ENCODE measurements around the gene TEDC2. TPM values are rescaled to one million over a fixed set of nuclear protein-coding genes. Genes with fewer than 3 reads are reported as not detected.

Gene TEDC2
- polyA plus RNA-seq, 2 donors = 3.7 to 6.0 TPM

- no peaks in the 10 kb centered on the region for H3K27me3 ChIP-seq (ENCODE audit: control insufficient read depth in 1 of 2, insufficient read depth in 2 of 2, low read length in 2 of 2)
- H3K9me3 ChIP-seq (ENCODE audit: control insufficient read depth in 2 of 2, insufficient read depth in 1 of 2, low read depth in 1 of 2, low read length in 1 of 2) = no peaks in the 10 kb centered on the region
- WGBS, 2 donors = 91 to 96% methylated on average over 23 of the region's 23 CpGs
- no peak overlapping the region for H3K4me3 ChIP-seq (ENCODE audit: low read depth in 1 of 2, low read length in 2 of 2)
- peaks cover 0 to 2% of the 10 kb centered on the region in 2 donors for H3K36me3 ChIP-seq (ENCODE audit: control insufficient read depth in 2 of 2, insufficient read depth in 2 of 2, low read length in 1 of 2)
- no peak overlapping the region for H3K27ac ChIP-seq (ENCODE audit: low read depth in 2 of 2, low read length in 1 of 2)
- peaks cover 7% of the 10 kb centered on the region in 2 donors for H3K4me1 ChIP-seq (ENCODE audit: control insufficient read depth in 2 of 2, insufficient read depth in 2 of 2, low read length in 1 of 2)
These were observed 2.3 kb downstream of the TEDC2 start for GRCh38 chr16:2462031-2462866.

GRCh38 chr16:2464333-2464732 lies 4.4 kb downstream of the TEDC2 start:
- H3K27ac ChIP-seq (ENCODE audit: low read depth in 2 of 2, low read length in 1 of 2) = no peak overlapping the region
- H3K4me1 ChIP-seq (ENCODE audit: control insufficient read depth in 2 of 2, insufficient read depth in 2 of 2, low read length in 1 of 2) = peaks cover 13 to 16% of the 10 kb centered on the region in 2 donors
- H3K36me3 ChIP-seq (ENCODE audit: control insufficient read depth in 2 of 2, insufficient read depth in 2 of 2, low read length in 1 of 2) = no peaks in the 10 kb centered on the region
- H3K4me3 ChIP-seq (ENCODE audit: low read depth in 1 of 2, low read length in 2 of 2) = no peak overlapping the region
- no peaks in the 10 kb centered on the region for H3K9me3 ChIP-seq (ENCODE audit: control insufficient read depth in 2 of 2, insufficient read depth in 1 of 2, low read depth in 1 of 2, low read length in 1 of 2)
- WGBS, 2 donors = 76 to 87% methylated on average over 12 of the region's 12 CpGs
- no peaks in the 10 kb centered on the region for H3K27me3 ChIP-seq (ENCODE audit: control insufficient read depth in 1 of 2, insufficient read depth in 2 of 2, low read length in 2 of 2)

GRCh38 chr16:2465653-2466415 lies 5.9 kb downstream of the TEDC2 start:
- Histone ChIP-seq H3K4me1 (ENCODE audit: control insufficient read depth in 2 of 2, insufficient read depth in 2 of 2, low read length in 1 of 2) (peaks cover 6 to 11% of the 10 kb centered on the region in 2 donors), H3K27me3 (ENCODE audit: control insufficient read depth in 1 of 2, insufficient read depth in 2 of 2, low read length in 2 of 2) (no peaks in the 10 kb centered on the region), H3K4me3 (ENCODE audit: low read depth in 1 of 2, low read length in 2 of 2) (no peak overlapping the region), H3K27ac (ENCODE audit: low read depth in 2 of 2, low read length in 1 of 2) (no peak overlapping the region), H3K36me3 (ENCODE audit: control insufficient read depth in 2 of 2, insufficient read depth in 2 of 2, low read length in 1 of 2) (no peaks in the 10 kb centered on the region), H3K9me3 (ENCODE audit: control insufficient read depth in 2 of 2, insufficient read depth in 1 of 2, low read depth in 1 of 2, low read length in 1 of 2) (no peaks in the 10 kb centered on the region)
- WGBS, 2 donors = 86% methylated on average over 12 of the region's 12 CpGs

GRCh38 chr16:2466667-2467527 lies 7.0 kb downstream of the TEDC2 start:
- H3K27ac ChIP-seq (ENCODE audit: low read depth in 2 of 2, low read length in 1 of 2) = no peak overlapping the region
- H3K4me1 ChIP-seq (ENCODE audit: control insufficient read depth in 2 of 2, insufficient read depth in 2 of 2, low read length in 1 of 2) = peaks cover 10 to 17% of the 10 kb centered on the region in 2 donors
- H3K9me3 ChIP-seq (ENCODE audit: control insufficient read depth in 2 of 2, insufficient read depth in 1 of 2, low read depth in 1 of 2, low read length in 1 of 2) = no peaks in the 10 kb centered on the region
- WGBS, 2 donors = 72 to 74% methylated on average over 29 of the region's 29 CpGs
- H3K36me3 ChIP-seq (ENCODE audit: control insufficient read depth in 2 of 2, insufficient read depth in 2 of 2, low read length in 1 of 2) = no peaks in the 10 kb centered on the region
- peaks cover 0 to 3% of the 10 kb centered on the region in 2 donors for H3K27me3 ChIP-seq (ENCODE audit: control insufficient read depth in 1 of 2, insufficient read depth in 2 of 2, low read length in 2 of 2)
- no peak overlapping the region for H3K4me3 ChIP-seq (ENCODE audit: low read depth in 1 of 2, low read length in 2 of 2)

DNA sequence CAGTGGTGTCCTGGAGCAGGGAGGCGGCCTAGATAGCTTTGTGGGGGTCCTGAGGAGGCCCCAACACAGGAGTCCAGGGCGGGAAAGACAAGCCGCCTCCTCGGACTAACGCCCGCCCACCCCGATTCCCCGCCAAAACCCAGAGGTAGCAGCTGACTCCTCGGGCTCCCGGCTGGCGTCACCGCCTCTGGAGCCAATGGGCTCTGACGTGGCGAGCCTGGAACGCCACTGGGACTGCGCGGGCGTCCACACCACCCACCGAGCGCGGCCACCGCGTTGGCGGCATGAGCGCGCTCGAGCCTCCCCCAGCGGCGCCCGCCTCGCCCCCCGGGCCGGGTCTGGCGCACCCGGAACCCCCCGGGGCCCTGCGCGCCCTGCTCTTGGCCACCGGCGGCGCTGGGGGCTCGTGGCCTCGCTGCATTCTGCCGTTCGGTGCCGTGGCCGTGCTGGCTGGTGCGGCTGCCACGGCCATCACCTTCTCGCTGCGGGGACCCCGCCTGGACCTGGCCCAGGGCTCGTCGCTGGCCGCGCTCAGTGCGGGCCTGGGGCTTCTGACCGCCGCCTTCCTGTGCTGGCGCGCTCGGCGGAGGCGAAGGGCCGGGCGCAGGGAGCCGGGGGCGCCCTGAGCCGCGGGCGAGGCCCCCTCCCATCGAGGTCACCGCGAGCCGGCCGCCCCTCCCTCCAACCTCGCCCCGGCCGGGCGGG lies 7.8 kb downstream of the TEDC2 start:
- 1% methylated on average over 66 to 80 of the region's 80 CpGs for WGBS, 2 donors
- Histone ChIP-seq H3K27me3 (ENCODE audit: control insufficient read depth in 1 of 2, insufficient read depth in 2 of 2, low read length in 2 of 2) (peaks cover 0 to 4% of the 10 kb centered on the region in 2 donors), H3K4me3 (ENCODE audit: low read depth in 1 of 2, low read length in 2 of 2) (peak overlapping the region; percentile 33 to 51), H3K9me3 (ENCODE audit: control insufficient read depth in 2 of 2, insufficient read depth in 1 of 2, low read depth in 1 of 2, low read length in 1 of 2) (no peaks in the 10 kb centered on the region), H3K4me1 (ENCODE audit: control insufficient read depth in 2 of 2, insufficient read depth in 2 of 2, low read length in 1 of 2) (peaks cover 10 to 22% of the 10 kb centered on the region in 2 donors), H3K36me3 (ENCODE audit: control insufficient read depth in 2 of 2, insufficient read depth in 2 of 2, low read length in 1 of 2) (no peaks in the 10 kb centered on the region), H3K27ac (ENCODE audit: low read depth in 2 of 2, low read length in 1 of 2) (no peak overlapping the region)

DNA sequence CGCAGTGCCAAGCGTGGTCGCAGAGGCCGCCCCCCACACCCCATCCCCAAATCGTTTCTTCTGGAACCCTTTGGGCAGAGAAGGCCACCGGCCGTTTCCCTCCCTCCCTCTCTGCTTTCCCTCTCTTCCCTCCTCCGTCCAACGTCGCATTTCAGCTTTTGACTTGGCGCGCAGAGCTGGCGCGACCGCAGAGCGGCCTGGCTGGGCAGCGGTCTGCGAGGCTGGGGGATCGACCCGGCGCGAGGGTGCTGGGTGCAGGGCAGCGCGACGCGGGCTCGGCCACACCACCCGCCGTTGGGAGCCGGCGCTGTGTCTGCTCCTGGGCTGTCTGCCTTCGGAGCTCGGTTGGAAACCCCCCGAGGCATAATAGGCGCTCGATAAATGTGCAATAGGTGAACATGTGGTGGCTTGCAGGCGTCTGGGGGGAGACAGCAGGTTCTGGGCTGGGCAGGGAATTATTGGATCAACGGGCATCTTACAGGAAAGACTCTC lies 8.4 kb downstream of the TEDC2 start:
- Histone ChIP-seq H3K36me3 (ENCODE audit: control insufficient read depth in 2 of 2, insufficient read depth in 2 of 2, low read length in 1 of 2) (no peaks in the 10 kb centered on the region), H3K27ac (ENCODE audit: low read depth in 2 of 2, low read length in 1 of 2) (no peak overlapping the region), H3K9me3 (ENCODE audit: control insufficient read depth in 2 of 2, insufficient read depth in 1 of 2, low read depth in 1 of 2, low read length in 1 of 2) (no peaks in the 10 kb centered on the region), H3K4me1 (ENCODE audit: control insufficient read depth in 2 of 2, insufficient read depth in 2 of 2, low read length in 1 of 2) (peaks cover 10 to 23% of the 10 kb centered on the region in 2 donors), H3K27me3 (ENCODE audit: control insufficient read depth in 1 of 2, insufficient read depth in 2 of 2, low read length in 2 of 2) (peaks cover 0 to 4% of the 10 kb centered on the region in 2 donors), H3K4me3 (ENCODE audit: low read depth in 1 of 2, low read length in 2 of 2) (peak overlapping the region; percentile 33 to 51)
- WGBS, 2 donors = 1% methylated on average over 35 to 38 of the region's 38 CpGs

DNA sequence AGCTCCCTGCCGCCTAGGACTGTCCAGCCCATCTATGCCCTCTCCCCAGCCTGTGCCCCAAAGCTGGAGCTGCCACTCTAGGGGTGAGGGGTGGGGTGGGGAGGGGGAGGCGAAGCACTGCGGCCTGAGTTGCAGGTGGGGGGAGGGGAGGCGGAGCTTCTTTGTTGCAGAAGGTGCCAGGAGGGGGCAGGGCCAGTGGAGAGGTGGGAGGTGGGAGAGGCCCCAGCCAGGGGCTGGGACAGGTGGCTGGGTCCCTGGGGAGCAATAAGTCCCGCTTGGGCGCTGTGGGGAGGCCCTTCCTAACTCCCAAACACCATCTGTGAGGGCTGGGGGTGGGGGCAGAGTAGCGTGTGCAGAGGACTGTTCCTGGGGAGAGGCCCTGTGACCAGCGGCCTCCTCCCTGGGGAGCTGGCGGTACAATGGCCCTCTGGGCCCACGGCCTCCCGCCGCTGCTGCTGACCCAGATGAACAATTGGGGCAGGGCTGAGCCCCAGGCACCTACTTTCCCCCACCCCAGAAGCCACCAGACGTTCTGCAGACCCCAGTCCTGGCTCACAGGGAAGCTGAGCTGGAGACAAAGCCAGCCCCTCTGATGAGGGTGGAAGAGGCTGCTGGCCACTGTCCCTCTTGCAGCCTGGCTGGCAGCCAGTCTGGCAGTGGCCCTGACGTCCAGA lies 9.0 kb downstream of the TEDC2 start:
- 15 to 21% methylated on average over 13 to 14 of the region's 14 CpGs for WGBS, 2 donors
- Histone ChIP-seq H3K36me3 (ENCODE audit: control insufficient read depth in 2 of 2, insufficient read depth in 2 of 2, low read length in 1 of 2) (no peaks in the 10 kb centered on the region), H3K27me3 (ENCODE audit: control insufficient read depth in 1 of 2, insufficient read depth in 2 of 2, low read length in 2 of 2) (peaks cover 0 to 4% of the 10 kb centered on the region in 2 donors), H3K27ac (ENCODE audit: low read depth in 2 of 2, low read length in 1 of 2) (no peak overlapping the region), H3K9me3 (ENCODE audit: control insufficient read depth in 2 of 2, insufficient read depth in 1 of 2, low read depth in 1 of 2, low read length in 1 of 2) (no peaks in the 10 kb centered on the region), H3K4me3 (ENCODE audit: low read depth in 1 of 2, low read length in 2 of 2) (peak overlapping the region in 1 of 2 donors; percentile 33), H3K4me1 (ENCODE audit: control insufficient read depth in 2 of 2, insufficient read depth in 2 of 2, low read length in 1 of 2) (peaks cover 10 to 27% of the 10 kb centered on the region in 2 donors)

GRCh38 chr16:2469399-2470233 lies 9.7 kb downstream of the TEDC2 start:
- no peak overlapping the region for H3K4me3 ChIP-seq (ENCODE audit: low read depth in 1 of 2, low read length in 2 of 2)
- H3K27me3 ChIP-seq (ENCODE audit: control insufficient read depth in 1 of 2, insufficient read depth in 2 of 2, low read length in 2 of 2) = peaks cover 0 to 4% of the 10 kb centered on the region in 2 donors

More at GRCh38 chr16:2469399-2470233, 9.7 kb downstream of the TEDC2 start:
- Histone ChIP-seq H3K27ac (ENCODE audit: low read depth in 2 of 2, low read length in 1 of 2) (no peak overlapping the region), H3K9me3 (ENCODE audit: control insufficient read depth in 2 of 2, insufficient read depth in 1 of 2, low read depth in 1 of 2, low read length in 1 of 2) (no peaks in the 10 kb centered on the region), H3K36me3 (ENCODE audit: control insufficient read depth in 2 of 2, insufficient read depth in 2 of 2, low read length in 1 of 2) (no peaks in the 10 kb centered on the region), H3K4me1 (ENCODE audit: control insufficient read depth in 2 of 2, insufficient read depth in 2 of 2, low read length in 1 of 2) (peaks cover 10 to 30% of the 10 kb centered on the region in 2 donors)
- 53 to 60% methylated on average over 16 of the region's 16 CpGs for WGBS, 2 donors
